PC-3 (cell line): ENCODE results near the gene PKN2. TPM values are rescaled to one million over a fixed set of nuclear protein-coding genes. Genes with fewer than 3 reads are reported as not detected.

Source experiments
- ATAC-seq: fragments of 200-7000 bp; cut with Tn5 transposase; 2 replicates; pipeline ENCODE4 v1.9.1; 2020; ENCODE audit warnings: mild to moderate bottlenecking, moderate library complexity
- BruUV-seq: library from RNA; stranded (reverse); fragments of 400-500 nt; replicated peaks from 2 replicates; lab custom pipeline; 2021; lab: Mats Ljungman, UMichigan
- CTCF ChIA-PET: fragments of 300-600 bp; sonication (Branson Sonifier 250); formaldehyde crosslinking; loops from one replicate; lab custom pipeline; 2022; ENCODE audit warnings: antibody characterized with exemption; lab: Charles Lee
- POLR2A ChIA-PET: fragments of 300-600 bp; sonication (Branson Sonifier 250); formaldehyde crosslinking; loops from one replicate; lab custom pipeline; 2022; ENCODE audit warnings: antibody characterized with exemption; ENCODE audit not compliant: unreplicated experiment; lab: Charles Lee
- DNase-seq: peaks from one replicate; pipeline ENCODE4 v3.0.0-alpha.2; 2015
- H2AFZ ChIP-seq: fragments of 300-600 bp; sonication (generic); 2 replicates; pipeline ENCODE4 v1.6.0; 2016; ENCODE audit warnings: antibody characterized with exemption, low read length
- H3F3A ChIP-seq: fragments of 300-600 bp; sonication (generic); one replicate; pipeline ENCODE4 v1.6.0; 2017; ENCODE audit warnings: antibody characterized with exemption, low read length, control low read depth, mild to moderate bottlenecking; ENCODE audit not compliant: unreplicated experiment
- H3K27ac ChIP-seq: fragments of 300-600 bp; sonication (generic); 2 replicates; pipeline ENCODE4 v1.5.1; 2016; ENCODE audit warnings: mild to moderate bottlenecking, low read length
- H3K27me3 ChIP-seq: fragments of 300-600 bp; sonication (generic); 2 replicates; pipeline ENCODE4 v1.6.1; 2016; ENCODE audit warnings: low read length, mixed read lengths
- H3K36me3 ChIP-seq: fragments of 300-600 bp; sonication (generic); 2 replicates; pipeline ENCODE4 v1.6.1; 2016; ENCODE audit warnings: low read depth, mixed run types, low read length, mixed read lengths
- H3K4me1 ChIP-seq: fragments of 300-600 bp; sonication (generic); 2 replicates; pipeline ENCODE4 v1.5.1; 2016; ENCODE audit warnings: low read length; ENCODE audit not compliant: insufficient read depth
- H3K4me2 ChIP-seq: fragments of 300-600 bp; sonication (generic); 2 replicates; pipeline ENCODE4 v1.6.0; 2016; ENCODE audit warnings: low read length
- H3K4me3 ChIP-seq: fragments of 300-600 bp; sonication (generic); 2 replicates; pipeline ENCODE4 v1.5.1; 2016; ENCODE audit warnings: mild to moderate bottlenecking, low read length, mixed read lengths
- H3K79me2 ChIP-seq: fragments of 300-600 bp; sonication (generic); 2 replicates; pipeline ENCODE4 v1.6.1; 2017; ENCODE audit warnings: low read length, mixed read lengths
- H3K9ac ChIP-seq: fragments of 300-600 bp; sonication (generic); 2 replicates; pipeline ENCODE4 v1.6.0; 2016; ENCODE audit warnings: mild to moderate bottlenecking, low read length
- H3K9me2 ChIP-seq: fragments of 300-600 bp; sonication (generic); replicated peaks from 2 replicates; pipeline ENCODE4 v1.6.1; 2016; ENCODE audit warnings: mixed run types, low read length, mixed read lengths
- H3K9me3 ChIP-seq: fragments of 300-600 bp; sonication (generic); 2 replicates; pipeline ENCODE4 v1.6.1; 2016; ENCODE audit warnings: low read length, mixed read lengths
- H4K20me1 ChIP-seq: fragments of 300-600 bp; sonication (generic); 2 replicates; pipeline ENCODE4 v1.6.1; 2016; ENCODE audit warnings: low read length, mixed read lengths
- EZH2 ChIP-seq: fragments of 300-600 bp; sonication (generic); IDR thresholded peaks from one replicate; pipeline ENCODE4 v1.6.1; 2017; ENCODE audit warnings: antibody characterized with exemption, mild to moderate bottlenecking, low read length; ENCODE audit not compliant: unreplicated experiment
- EZH2phosphoT487 ChIP-seq: fragments of 300-600 bp; sonication (generic); IDR thresholded peaks from 2 replicates; pipeline ENCODE4 v1.6.1; 2018; ENCODE audit warnings: mild to moderate bottlenecking, antibody characterized with exemption, low read length, borderline replicate concordance
- intact Hi-C: fragments of 100-400 bp; cut with micrococcal nuclease; formaldehyde crosslinking; loops from 2 replicates; pipeline ENCODE4 v1.9.0; 2023
- total RNA-seq: library from RNA; depleted of rRNA; stranded (reverse); fragments of >200 nt; gene quantifications from 2 replicates; pipeline ENCODE4 v1.2.3, GENCODE V29; 2014
- TF ChIP-seq, protein P1 (sequence below): fragments of 300-600 bp; sonication (generic); conservative IDR thresholded peaks from 2 replicates; pipeline ENCODE4 v1.5.1; 2017; ENCODE audit warnings: antibody characterized with exemption, low read depth, mild to moderate bottlenecking, low read length

The PKN2 gene
- total RNA-seq, 1 experiment from 2014 or later = 20.8 TPM

- ChIA-PET POLR2A (interaction anchor here (0.6 kb wide), 1 partner anchor 21 kb away, joined by 3 read pairs; no protein-coding TSS in a partner anchor), CTCF (no interaction called here)
- no peak for ATAC-seq
- Histone ChIP-seq H3K27ac (no peak overlapping the region), H3K79me2 (no peaks in the 10 kb centered on the region), H3K9me2 (no peaks in the 10 kb centered on the region), H2AFZ (no peak overlapping the region), H3K4me1 (no peaks in the 10 kb centered on the region), H3K9me3 (no peaks in the 10 kb centered on the region), H3K4me2 (no peak overlapping the region), H3F3A (no peaks in the 10 kb centered on the region), H3K9ac (no peak overlapping the region), H4K20me1 (no peaks in the 10 kb centered on the region), H3K27me3 (no peaks in the 10 kb centered on the region), H3K36me3 (no peaks in the 10 kb centered on the region), H3K4me3 (no peak overlapping the region)
- TF ChIP-seq EZH2 (no peak), EZH2phosphoT487 (no peak)
- TF ChIP-seq, protein P1, sequence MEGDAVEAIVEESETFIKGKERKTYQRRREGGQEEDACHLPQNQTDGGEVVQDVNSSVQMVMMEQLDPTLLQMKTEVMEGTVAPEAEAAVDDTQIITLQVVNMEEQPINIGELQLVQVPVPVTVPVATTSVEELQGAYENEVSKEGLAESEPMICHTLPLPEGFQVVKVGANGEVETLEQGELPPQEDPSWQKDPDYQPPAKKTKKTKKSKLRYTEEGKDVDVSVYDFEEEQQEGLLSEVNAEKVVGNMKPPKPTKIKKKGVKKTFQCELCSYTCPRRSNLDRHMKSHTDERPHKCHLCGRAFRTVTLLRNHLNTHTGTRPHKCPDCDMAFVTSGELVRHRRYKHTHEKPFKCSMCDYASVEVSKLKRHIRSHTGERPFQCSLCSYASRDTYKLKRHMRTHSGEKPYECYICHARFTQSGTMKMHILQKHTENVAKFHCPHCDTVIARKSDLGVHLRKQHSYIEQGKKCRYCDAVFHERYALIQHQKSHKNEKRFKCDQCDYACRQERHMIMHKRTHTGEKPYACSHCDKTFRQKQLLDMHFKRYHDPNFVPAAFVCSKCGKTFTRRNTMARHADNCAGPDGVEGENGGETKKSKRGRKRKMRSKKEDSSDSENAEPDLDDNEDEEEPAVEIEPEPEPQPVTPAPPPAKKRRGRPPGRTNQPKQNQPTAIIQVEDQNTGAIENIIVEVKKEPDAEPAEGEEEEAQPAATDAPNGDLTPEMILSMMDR = no peak
- DNase-seq = no peak
- intact Hi-C loops = no loop called here
- no TSS peak for BruUV-seq
These were observed 69.4 kb downstream of the PKN2 start for GRCh38 chr1:88753506-88753905.

GRCh38 chr1:88763649-88764406 lies 79.8 kb downstream of the PKN2 start:
- Histone ChIP-seq H3K4me2 (no peak overlapping the region), H3K4me1 (no peaks in the 10 kb centered on the region; the same call in 1 of the 2 replicates), H3K9ac (no peak overlapping the region), H4K20me1 (no peaks in the 10 kb centered on the region), H3K9me3 (no peaks in the 10 kb centered on the region), H3K4me3 (no peak overlapping the region), H3K27me3 (no peaks in the 10 kb centered on the region), H3K9me2 (no peaks in the 10 kb centered on the region), H3K36me3 (no peaks in the 10 kb centered on the region), H3K79me2 (0 out of 2 replicates have a peak, but pooled peaks cover 8% of the 10 kb centered on the region), H2AFZ (no peak overlapping the region), H3F3A (no peaks in the 10 kb centered on the region), H3K27ac (no peak overlapping the region)
- CTCF ChIA-PET = no interaction called here
- DNase-seq (peak; percentile 19), ATAC-seq (no peak)
- no TSS peak for BruUV-seq
- intact Hi-C loops = no loop called here
- TF ChIP-seq EZH2 (no peak), EZH2phosphoT487 (no peak)
- TF ChIP-seq, protein P1 = no peak
- POLR2A ChIA-PET = no interaction called here

DNA sequence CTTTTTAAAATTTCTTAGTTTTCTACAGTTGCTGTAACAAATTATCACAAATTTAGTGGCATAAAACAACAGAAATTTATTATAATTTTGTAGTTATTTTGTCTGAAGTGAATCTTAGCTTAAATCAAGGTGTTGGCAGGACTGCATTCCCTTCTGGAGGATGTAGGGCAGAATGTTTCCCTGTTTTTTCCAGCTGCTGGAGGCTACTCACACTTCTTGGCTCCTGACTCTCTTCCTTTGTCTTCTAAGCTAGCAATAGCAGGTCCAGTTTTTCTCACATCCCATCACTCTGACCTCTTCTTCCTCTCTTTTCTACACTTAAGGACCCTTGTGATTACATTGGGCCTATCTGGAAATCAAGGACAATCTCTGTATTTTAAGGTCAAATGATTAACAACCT lies 84.1 kb downstream of the PKN2 start:
- Histone ChIP-seq H4K20me1 (no peaks in the 10 kb centered on the region), H2AFZ (no peak overlapping the region), H3K4me2 (no peak overlapping the region), H3K79me2 (0 out of 2 replicates have a peak, but pooled peaks cover 8% of the 10 kb centered on the region), H3K4me3 (no peak overlapping the region), H3K9ac (no peak overlapping the region), H3K9me3 (no peaks in the 10 kb centered on the region), H3K9me2 (no peaks in the 10 kb centered on the region), H3K36me3 (peaks cover 4% of the 10 kb centered on the region; the same call in 1 of the 2 replicates), H3K4me1 (peaks cover 6% of the 10 kb centered on the region), H3F3A (no peaks in the 10 kb centered on the region), H3K27me3 (no peaks in the 10 kb centered on the region), H3K27ac (no peak overlapping the region)
- DNase-seq = no peak
- ATAC-seq = no peak
- TF ChIP-seq, protein P1 = no peak
- TF ChIP-seq EZH2 (no peak), EZH2phosphoT487 (no peak)
- BruUV-seq = no TSS peak
- intact Hi-C loops = no loop called here
- CTCF ChIA-PET = no interaction called here
- POLR2A ChIA-PET = no interaction called here
